Psoas muscle (tissue), 8 donors: Measurements from ENCODE around the gene NFXL1. TPM values are rescaled to one million over a fixed set of nuclear protein-coding genes. Genes with fewer than 3 reads are reported as not detected.

Experiments used
- ATAC-seq, 4 donors: fragments of 200-7000 bp; cut with Tn5 transposase; one replicate each; pipeline ENCODE4 v1.9.1; 2020; ENCODE audit warnings: moderate library complexity in 3 of 4, mild to moderate bottlenecking in 2 of 4
- DNase-seq, 2 donors: peaks; one replicate each; pipeline ENCODE4 v3.0.0-alpha.2; 2020
- H3K27ac ChIP-seq: fragments of 200-600 bp; one replicate; pipeline ENCODE4 v1.8.0; 2022
- H3K27me3 ChIP-seq, 3 donors: fragments of 200-600 bp in 1 of 3; one replicate each; pipeline versions ENCODE4 v1.6.1 to v1.8.0; 2013 to 2022; ENCODE audit warnings: low read length in 2 of 3, mild to moderate bottlenecking in 2 of 3, moderate library complexity in 1 of 3; ENCODE audit not compliant: insufficient read depth in 3 of 3
- H3K36me3 ChIP-seq, 2 donors: fragments of 200-600 bp in 1 of 2; one replicate each; pipeline versions ENCODE4 v1.6.1 to v1.8.0; 2013 to 2022; ENCODE audit warnings: low read depth in 1 of 2, mild to moderate bottlenecking in 1 of 2, moderate library complexity in 1 of 2; ENCODE audit not compliant: insufficient read depth in 1 of 2
- H3K4me1 ChIP-seq: fragments of 200-600 bp; one replicate; pipeline ENCODE4 v1.8.0; 2022
- H3K4me3 ChIP-seq: fragments of 200-600 bp; one replicate; pipeline ENCODE4 v1.8.0; 2022; ENCODE audit warnings: mild to moderate bottlenecking
- H3K9me3 ChIP-seq: fragments of 200-600 bp; one replicate; pipeline ENCODE4 v1.8.0; 2022
- CTCF ChIP-seq: fragments of 200-600 bp; IDR thresholded peaks from one replicate; pipeline ENCODE4 v1.8.0; 2022; ENCODE audit warnings: antibody characterized with exemption
- WGBS, 3 donors: extraction: QIAGEN DNeasy Blood & Tissue Kit; methylation state at CpG; one replicate each; pipeline versions ENCODE4 v1.1.6 to v1.1.7; 2013; 5-methylcytosine and 5-hydroxymethylcytosine counted together
- intact Hi-C, 2 donors: fragments of 100-400 bp; cut with DNase I; formaldehyde crosslinking; loops; one replicate each; pipeline versions ENCODE4 v1.11.0 to v1.14.2; 2022
- polyA plus RNA-seq, 3 donors: library from polyadenylated mRNA; stranded (reverse); fragments of 200-250 nt; gene quantifications; one replicate each; pipeline ENCODE4 v1.2.3, GENCODE V29; 2013
- total RNA-seq, 4 donors: library from RNA; stranded (reverse); fragmentation: NEBNext Ultra II Directional in 2 of 4; extraction: Animal tissue kit (Norgen Biotek cat#: 25700) in 2 of 4; gene quantifications; one replicate each; pipeline versions ENCODE4 v1.2.1 to v1.2.4, GENCODE V29; 2021 to 2023
- donor health status: healthy with polysubstance abuse.
- donor health status: DM: no; HTN: no; CAD: no; lungs with moderate emphysema.
- donor health status: Bipolar disorder and iron deficiency.
- donor health status: healthy.
- donor health status: DM: yes; HTN: yes; CAD: no.
- donor health status: DM: no; HTN: no; CAD: no.
- donor health status: DM: no; HTN: no; CAD: no.
- donor health status: DM: yes; HTN: yes; CAD: no.

NFXL1 gene
- total and polyA plus RNA-seq, 7 donors, result 3.1 to 6.0 (median 4.9) TPM

DNA sequence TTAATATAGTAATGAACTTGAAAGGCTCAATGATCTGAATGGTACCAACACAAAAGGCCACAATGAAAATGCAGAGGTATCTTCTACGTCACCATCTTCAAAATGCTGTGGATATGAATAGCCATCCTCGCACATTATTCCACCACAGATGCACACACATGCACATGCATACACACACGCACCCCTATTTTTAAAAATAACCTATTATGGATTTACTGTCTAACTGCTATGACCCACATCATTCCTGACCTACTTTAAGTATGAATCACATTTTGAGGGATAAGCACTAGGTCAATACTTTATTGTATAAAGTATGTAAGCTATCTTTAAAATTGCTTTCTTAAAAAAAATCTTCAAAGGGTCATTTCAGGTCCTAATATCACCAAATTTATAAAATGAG is 52.1 kb downstream of the NFXL1 start:
- H3K27me3 ChIP-seq, result no peaks in the 10 kb centered on the region
- intact Hi-C loops, result no loop called here
- no peaks in the 10 kb centered on the region for H3K4me1 ChIP-seq
- no peaks in the 10 kb centered on the region for H3K9me3 ChIP-seq
- H3K36me3 ChIP-seq, result peaks cover 0 to 7% of the 10 kb centered on the region in 2 donors
- H3K4me3 ChIP-seq, result no peak overlapping the region
- WGBS, 3 donors, result 96 to 98% (median 98%) methylated on average over 3 of the region's 3 CpGs
- ATAC-seq (no peak), DNase-seq (no peak)
- no peak for TF ChIP-seq CTCF
- no peak overlapping the region for H3K27ac ChIP-seq

DNA sequence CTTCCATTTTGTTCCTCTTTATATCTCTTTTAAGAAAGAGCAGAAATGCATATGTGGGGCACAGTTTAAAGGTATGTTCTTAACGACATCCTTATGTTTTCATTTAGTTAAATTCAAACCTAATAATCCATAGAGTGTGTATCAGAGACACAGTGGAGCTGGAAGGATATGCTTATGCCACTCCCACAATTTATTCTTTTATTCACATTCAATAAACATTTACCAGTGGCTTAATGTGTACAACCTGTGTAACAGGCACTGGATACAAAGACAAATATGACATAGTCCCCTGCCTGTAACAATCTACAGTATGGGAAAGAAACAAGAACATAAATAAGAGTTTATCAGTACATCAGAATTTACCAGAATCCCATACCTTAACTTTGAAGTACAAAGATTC is 54.1 kb downstream of the NFXL1 start:
- peaks cover 0 to 6% of the 10 kb centered on the region in 2 donors for H3K36me3 ChIP-seq
- ATAC-seq (no peak), DNase-seq (no peak)
- no peaks in the 10 kb centered on the region for H3K27me3 ChIP-seq
- H3K9me3 ChIP-seq, result no peaks in the 10 kb centered on the region
- H3K4me3 ChIP-seq, result no peak overlapping the region
- TF ChIP-seq CTCF, result no peak
- H3K4me1 ChIP-seq, result no peaks in the 10 kb centered on the region
- intact Hi-C loops, result no loop called here
- no peak overlapping the region for H3K27ac ChIP-seq
- WGBS, 3 donors, result 96 to 97% (median 96%) methylated on average over 1 of the region's 1 CpG

DNA sequence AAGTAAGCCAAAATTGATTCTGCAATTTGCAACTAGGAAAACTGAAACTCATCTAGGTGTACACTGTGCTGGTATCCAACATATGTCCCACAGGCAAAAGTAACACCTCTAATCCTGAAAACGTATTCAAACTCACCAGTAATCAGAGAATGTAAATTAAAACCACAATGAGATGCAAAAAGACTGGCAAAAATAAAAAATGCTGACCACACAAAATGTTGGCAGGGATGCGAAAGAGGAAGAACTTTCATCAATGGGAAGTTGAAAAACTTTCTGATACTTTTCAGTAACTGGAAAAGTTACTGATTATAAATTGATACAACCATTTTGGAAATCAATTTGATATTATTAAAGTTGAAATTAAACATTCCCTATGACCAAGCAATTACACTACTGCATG is 56.4 kb downstream of the NFXL1 start:
- ATAC-seq (no peak), DNase-seq (no peak)
- intact Hi-C loops, result no loop called here
- Histone ChIP-seq H3K4me1 (no peaks in the 10 kb centered on the region), H3K27ac (no peak overlapping the region), H3K27me3 (no peaks in the 10 kb centered on the region), H3K4me3 (no peak overlapping the region), H3K9me3 (no peaks in the 10 kb centered on the region), H3K36me3 (peaks cover 2 to 14% of the 10 kb centered on the region in 2 donors)
- 79 to 90% (median 88%) methylated on average over 2 of the region's 2 CpGs for WGBS, 3 donors
- TF ChIP-seq CTCF, result no peak

DNA sequence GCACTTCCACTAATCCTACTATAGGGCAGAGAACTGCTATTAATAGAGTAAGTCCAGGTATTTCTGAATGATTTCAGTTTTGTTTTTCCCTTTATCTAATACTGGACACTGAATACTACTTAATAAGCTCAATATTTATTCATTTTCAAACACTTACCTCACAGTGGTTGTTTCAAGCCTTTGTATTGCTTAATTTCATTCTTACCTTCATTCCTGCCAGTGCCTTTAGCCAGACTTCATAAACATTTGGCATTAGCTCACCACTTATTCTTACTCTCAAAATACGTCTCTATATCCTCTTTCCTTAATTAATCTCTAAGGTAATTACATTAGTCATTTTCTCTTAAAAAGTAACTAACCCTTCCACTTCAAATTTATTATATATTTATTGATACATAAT is 57.7 kb downstream of the NFXL1 start:
- no peak for TF ChIP-seq CTCF
- DNase-seq, result no peak
- intact Hi-C loops, result no loop called here
- peaks cover 2 to 11% of the 10 kb centered on the region in 2 donors for H3K36me3 ChIP-seq
- ATAC-seq, result no peak
- no peaks in the 10 kb centered on the region for H3K27me3 ChIP-seq
- H3K4me3 ChIP-seq, result no peak overlapping the region
- H3K27ac ChIP-seq, result no peak overlapping the region
- H3K4me1 ChIP-seq, result no peaks in the 10 kb centered on the region
- WGBS, 3 donors, result 63 to 95% (median 92%) methylated on average over 1 of the region's 1 CpG
- H3K9me3 ChIP-seq, result no peaks in the 10 kb centered on the region

DNA sequence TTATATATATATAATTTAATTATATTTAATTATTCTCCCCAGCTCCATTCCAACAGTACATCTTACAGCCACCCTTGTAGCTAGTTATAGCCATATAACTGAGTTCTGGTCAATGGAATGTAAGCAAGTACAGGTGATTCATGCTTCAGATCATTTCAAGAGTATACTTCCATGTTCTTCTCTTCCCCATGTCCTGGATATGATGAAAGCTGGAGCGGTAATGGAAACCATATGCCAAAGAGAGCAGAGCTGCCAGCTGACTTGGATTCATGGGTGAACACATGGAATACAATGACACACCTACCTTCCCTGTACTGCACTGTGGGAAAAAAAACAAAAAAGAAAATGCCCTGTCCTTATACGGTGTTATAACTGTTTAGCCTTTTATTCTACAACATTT is 59.0 kb downstream of the NFXL1 start:
- ATAC-seq, result no peak
- TF ChIP-seq CTCF, result no peak
- intact Hi-C loops, result no loop called here

More for the DNA sequence above, 59.0 kb downstream of the NFXL1 start:
- WGBS, 3 donors, result 90 to 93% (median 91%) methylated on average over 2 of the region's 2 CpGs
- no peak overlapping the region for H3K27ac ChIP-seq
- H3K27me3 ChIP-seq, result no peaks in the 10 kb centered on the region
- peaks cover 2 to 25% of the 10 kb centered on the region in 2 donors for H3K36me3 ChIP-seq
- H3K4me3 ChIP-seq, result no peak overlapping the region
- H3K4me1 ChIP-seq, result no peaks in the 10 kb centered on the region
- DNase-seq, result no peak
- no peaks in the 10 kb centered on the region for H3K9me3 ChIP-seq
